Gastrocnemius medialis (tissue), 4 donors: Measurements from ENCODE around the gene AHRR. TPM values are rescaled to one million over a fixed set of nuclear protein-coding genes. Genes with fewer than 3 reads are reported as not detected.

ENCODE experiments used
- ATAC-seq, 2 donors: fragments of 150-250 bp; one replicate each; pipeline ENCODE4 v1.9.1; 2016
- DNase-seq, 2 donors: peaks; one replicate each; pipeline ENCODE4 v3.0.0-alpha.2; 2019
- H3K27ac ChIP-seq, 4 donors: fragments of 200-600 bp; sonication (generic); 1 replicate in 1 of 4; 2 replicates in 3 of 4; pipeline ENCODE4 v1.5.1; 2016 to 2018; ENCODE audit warnings: mild to moderate bottlenecking in 2 of 4, moderate library complexity in 1 of 4
- H3K27me3 ChIP-seq, 3 donors: fragments of 200-600 bp; sonication (generic) in 2 of 3; 1 replicate in 1 of 3; 2 replicates in 2 of 3; pipeline versions ENCODE4 v1.5.1 to v1.6.0; 2016 to 2019; ENCODE audit warnings: mild to moderate bottlenecking in 1 of 3, moderate library complexity in 1 of 3
- H3K36me3 ChIP-seq, 2 donors: fragments of 200-600 bp; sonication (generic) in 1 of 2; one replicate each; pipeline ENCODE4 v1.5.1; 2017 to 2018
- H3K4me1 ChIP-seq, 2 donors: fragments of 200-600 bp; sonication (generic) in 1 of 2; one replicate each; pipeline ENCODE4 v1.5.1; 2016 to 2017; ENCODE audit warnings: mild to moderate bottlenecking in 2 of 2
- H3K4me3 ChIP-seq, 4 donors: fragments of 200-600 bp; sonication (generic) in 3 of 4; 1 replicate in 1 of 4; 2 replicates in 3 of 4; pipeline ENCODE4 v1.5.1; 2016 to 2019; ENCODE audit warnings: mild to moderate bottlenecking in 2 of 4
- H3K9me3 ChIP-seq, 3 donors: fragments of 200-600 bp; sonication (generic) in 2 of 3; 1 replicate in 1 of 3; 2 replicates in 2 of 3; pipeline ENCODE4 v1.5.1; 2016 to 2019
- POLR2A ChIP-seq, 2 donors: fragments of 450-650 bp; IDR thresholded peaks; one replicate each; pipeline ENCODE4 v1.6.1; 2017; ENCODE audit warnings: antibody characterized with exemption in 2 of 2, mild to moderate bottlenecking in 2 of 2, moderate library complexity in 2 of 2
- in situ Hi-C, 4 donors: fragments of 200-750 bp; cut with MboI; loops; one replicate each; pipeline versions ENCODE4 v1.15.0 to v1.8.0; 2017; ENCODE audit warnings: low sequenced_read_pairs in 4 of 4
- intact Hi-C: fragments of 100-400 bp; cut with DNase I; formaldehyde crosslinking; loops from one replicate; pipeline ENCODE4 v1.15.1; 2023; ENCODE audit warnings: low total_unique reads
- total RNA-seq, 4 donors: library from RNA; depleted of rRNA; stranded (reverse); fragments of >200 nt; gene quantifications; one replicate each; pipeline versions ENCODE4 v1.1.0 to v1.2.3, GENCODE V29; 2016
- TF ChIP-seq, protein P1 (sequence below), 5 experiments: fragments of 450-650 bp in 3 of 5; fragments of 200-600 bp in 2 of 5; sonication (generic) in 2 of 5; IDR thresholded peaks in 4 of 5; conservative IDR thresholded peaks in 1 of 5; 1 replicate in 4 of 5; 2 replicates in 1 of 5; pipeline ENCODE4 v1.5.1; 2016 to 2019; ENCODE audit warnings: antibody characterized with exemption in 5 of 5, mild to moderate bottlenecking in 3 of 5, moderate library complexity in 3 of 5

AHRR gene
- total RNA-seq, 4 donors from 2014 or later: 0.05 to 1.3 (median 0.18) TPM; not detected in 1

DNA sequence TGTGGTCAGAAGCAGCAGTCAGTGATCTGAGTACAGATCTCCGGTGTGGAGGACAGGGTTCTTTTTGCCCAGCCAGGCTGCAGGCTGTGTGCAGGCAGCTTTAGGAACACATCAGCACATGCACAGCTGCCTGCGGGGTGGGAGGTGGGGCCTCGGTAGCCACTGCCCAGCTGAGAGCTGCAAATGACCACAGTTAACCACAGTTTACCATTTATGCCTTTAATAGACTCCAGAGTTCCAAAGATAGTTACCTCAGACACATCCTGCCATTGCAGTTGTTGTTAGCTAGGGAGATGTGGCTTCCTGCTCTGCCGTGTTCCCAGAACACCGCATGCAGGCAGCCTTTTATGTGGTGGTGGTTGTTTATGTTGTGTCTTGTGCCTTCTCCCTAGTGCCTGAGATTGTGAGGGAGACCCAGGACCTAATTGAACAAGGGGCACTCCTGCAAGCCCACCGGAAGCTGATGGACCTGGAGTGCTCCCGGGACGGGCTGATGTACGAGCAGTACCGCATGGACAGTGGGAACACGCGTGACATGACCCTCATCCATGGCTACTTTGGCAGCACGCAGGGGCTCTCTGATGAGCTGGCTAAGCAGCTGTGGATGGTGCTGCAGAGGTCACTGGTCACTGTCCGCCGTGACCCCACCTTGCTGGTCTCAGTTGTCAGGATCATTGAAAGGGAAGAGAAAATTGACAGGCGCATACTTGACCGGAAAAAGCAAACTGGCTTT lies 131.6 kb downstream of the AHRR start:
- Histone ChIP-seq H3K27ac (no peak overlapping the region), H3K27me3 (no peaks in the 10 kb centered on the region), H3K4me3 (no peak overlapping the region), H3K36me3 (peaks cover 4 to 94% of the 10 kb centered on the region in 2 donors), H3K9me3 (peaks cover 0 to 10% (median 6%) of the 10 kb centered on the region in 3 donors), H3K4me1 (no peaks in the 10 kb centered on the region)
- intact Hi-C loops (no loop called here), in situ Hi-C loops (no loop called here)
- no peak for TF ChIP-seq POLR2A (IDR thresholded peaks at IDR 0.05)
- TF ChIP-seq, protein P1, sequence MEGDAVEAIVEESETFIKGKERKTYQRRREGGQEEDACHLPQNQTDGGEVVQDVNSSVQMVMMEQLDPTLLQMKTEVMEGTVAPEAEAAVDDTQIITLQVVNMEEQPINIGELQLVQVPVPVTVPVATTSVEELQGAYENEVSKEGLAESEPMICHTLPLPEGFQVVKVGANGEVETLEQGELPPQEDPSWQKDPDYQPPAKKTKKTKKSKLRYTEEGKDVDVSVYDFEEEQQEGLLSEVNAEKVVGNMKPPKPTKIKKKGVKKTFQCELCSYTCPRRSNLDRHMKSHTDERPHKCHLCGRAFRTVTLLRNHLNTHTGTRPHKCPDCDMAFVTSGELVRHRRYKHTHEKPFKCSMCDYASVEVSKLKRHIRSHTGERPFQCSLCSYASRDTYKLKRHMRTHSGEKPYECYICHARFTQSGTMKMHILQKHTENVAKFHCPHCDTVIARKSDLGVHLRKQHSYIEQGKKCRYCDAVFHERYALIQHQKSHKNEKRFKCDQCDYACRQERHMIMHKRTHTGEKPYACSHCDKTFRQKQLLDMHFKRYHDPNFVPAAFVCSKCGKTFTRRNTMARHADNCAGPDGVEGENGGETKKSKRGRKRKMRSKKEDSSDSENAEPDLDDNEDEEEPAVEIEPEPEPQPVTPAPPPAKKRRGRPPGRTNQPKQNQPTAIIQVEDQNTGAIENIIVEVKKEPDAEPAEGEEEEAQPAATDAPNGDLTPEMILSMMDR (IDR thresholded peaks at IDR 0.05 in 4 of 5, conservative IDR thresholded peaks at IDR 0.05 in 1 of 5): no peak
- ATAC-seq (no peak), DNase-seq (peak in 1 of 2 donors; percentile 1)

DNA sequence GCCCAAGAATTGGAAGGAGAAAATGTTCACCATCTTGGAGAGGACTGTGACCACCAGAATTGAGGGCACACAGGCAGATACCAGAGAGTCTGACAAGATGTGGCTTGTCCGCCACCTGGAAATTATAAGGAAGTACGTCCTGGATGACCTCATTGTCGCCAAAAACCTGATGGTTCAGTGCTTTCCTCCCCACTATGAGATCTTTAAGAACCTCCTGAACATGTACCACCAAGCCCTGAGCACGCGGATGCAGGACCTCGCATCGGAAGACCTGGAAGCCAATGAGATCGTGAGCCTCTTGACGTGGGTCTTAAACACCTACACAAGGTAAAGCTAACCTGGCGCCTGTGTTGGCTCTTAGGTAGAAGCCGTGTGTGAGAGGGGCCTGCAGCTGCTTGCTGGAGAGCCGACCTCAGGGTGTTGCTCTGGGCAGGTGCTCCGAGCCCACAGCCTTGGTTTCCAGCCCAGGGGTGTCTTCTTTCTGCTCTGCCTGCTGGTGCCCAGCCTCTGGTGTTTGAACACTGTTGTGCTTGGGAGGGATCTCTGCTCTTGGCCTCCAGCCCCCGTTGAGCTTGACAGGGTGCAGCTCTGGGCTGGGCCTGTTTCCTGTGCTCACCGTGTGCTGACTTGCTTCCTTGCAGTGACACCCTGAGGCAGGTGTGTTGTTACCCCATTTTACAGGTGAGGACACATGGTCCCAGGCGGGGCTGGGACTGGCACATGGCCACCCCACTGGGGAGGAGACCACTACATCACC lies 132.4 kb downstream of the AHRR start:
- no peak overlapping the region for H3K4me3 ChIP-seq
- peaks cover 0 to 10% (median 6%) of the 10 kb centered on the region in 3 donors for H3K9me3 ChIP-seq
- peaks cover 4 to 94% of the 10 kb centered on the region in 2 donors for H3K36me3 ChIP-seq
- in situ Hi-C loops: no loop called here
- TF ChIP-seq POLR2A (IDR thresholded peaks at IDR 0.05): no peak
- TF ChIP-seq, protein P1 (IDR thresholded peaks at IDR 0.05 in 4 of 5, conservative IDR thresholded peaks at IDR 0.05 in 1 of 5): no peak
- H3K27ac ChIP-seq: no peak overlapping the region
- H3K27me3 ChIP-seq: no peaks in the 10 kb centered on the region
- DNase-seq: peak in 1 of 2 donors; percentile 4
- H3K4me1 ChIP-seq: no peaks in the 10 kb centered on the region
- intact Hi-C loops: no loop called here
- no peak for ATAC-seq

DNA sequence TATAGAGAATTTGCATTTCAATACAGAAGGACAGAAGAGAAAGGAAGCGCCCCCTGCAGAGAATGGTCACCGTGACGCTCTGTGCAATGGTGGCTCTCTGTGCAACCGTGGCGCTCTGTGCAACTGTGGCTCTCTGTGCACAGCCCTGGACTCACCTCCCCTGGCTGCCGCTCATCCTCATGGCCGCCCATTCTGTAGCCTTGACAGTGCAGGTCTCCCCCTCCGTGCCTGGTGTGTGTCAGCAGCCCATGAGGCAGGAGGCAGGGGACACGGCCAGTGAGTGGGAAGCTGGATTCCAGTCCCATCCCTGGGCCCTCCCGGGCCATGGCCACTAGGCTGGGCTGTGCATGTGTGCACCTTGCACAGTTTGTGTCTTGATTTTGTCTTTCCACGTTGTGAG lies 133.4 kb downstream of the AHRR start:
- DNase-seq (peak in 1 of 2 donors; percentile 8), ATAC-seq (no peak)
- no peaks in the 10 kb centered on the region for H3K4me1 ChIP-seq
- H3K27me3 ChIP-seq: no peaks in the 10 kb centered on the region
- intact Hi-C loops (no loop called here), in situ Hi-C loops (no loop called here)
- peaks cover 0 to 10% (median 6%) of the 10 kb centered on the region in 3 donors for H3K9me3 ChIP-seq
- H3K4me3 ChIP-seq: no peak overlapping the region
- TF ChIP-seq, protein P1 (IDR thresholded peaks at IDR 0.05 in 4 of 5, conservative IDR thresholded peaks at IDR 0.05 in 1 of 5): no peak
- no peak for TF ChIP-seq POLR2A (IDR thresholded peaks at IDR 0.05)
- H3K36me3 ChIP-seq: peaks cover 4 to 94% of the 10 kb centered on the region in 2 donors
- no peak overlapping the region for H3K27ac ChIP-seq

DNA sequence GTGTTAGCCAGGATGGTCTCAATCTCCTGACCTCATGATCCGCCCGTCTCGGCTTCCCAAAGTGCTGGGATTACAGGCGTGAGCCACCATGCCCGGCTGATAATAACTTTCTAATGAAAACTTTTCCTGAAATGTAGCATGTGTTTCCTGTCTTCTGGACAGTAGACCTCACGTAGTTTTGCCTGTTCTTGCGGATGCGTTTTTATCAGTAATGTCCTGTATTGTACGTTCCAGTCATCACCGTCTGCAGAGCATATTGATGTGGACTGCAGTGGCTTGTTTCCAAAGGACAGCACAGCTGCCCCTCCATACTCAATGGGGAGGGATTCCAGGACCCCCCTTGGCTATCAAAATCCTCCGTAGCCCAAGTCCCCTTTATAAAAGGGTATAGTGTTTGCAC lies 134.3 kb downstream of the AHRR start:
- intact Hi-C loops: no loop called here
- Histone ChIP-seq H3K27ac (no peak overlapping the region), H3K4me1 (no peaks in the 10 kb centered on the region), H3K9me3 (peaks cover 0 to 10% (median 6%) of the 10 kb centered on the region in 3 donors), H3K27me3 (no peaks in the 10 kb centered on the region), H3K36me3 (peaks cover 4 to 94% of the 10 kb centered on the region in 2 donors), H3K4me3 (no peak overlapping the region)
- TF ChIP-seq POLR2A (IDR thresholded peaks at IDR 0.05): no peak
- TF ChIP-seq, protein P1 (IDR thresholded peaks at IDR 0.05 in 4 of 5, conservative IDR thresholded peaks at IDR 0.05 in 1 of 5): no peak
- no peak for DNase-seq
- in situ Hi-C loops: no loop called here
- ATAC-seq: no peak
